ENCODE measurements around the gene ANKS3. TPM values are rescaled to one million over a fixed set of nuclear protein-coding genes. Genes with fewer than 3 reads are reported as not detected.

ANKS3 gene
- total RNA-seq, 4 donors from 2014 or later, result 6.7 to 16.6 (median 9.0) TPM

- Histone ChIP-seq H3K4me1 (no peaks in the 10 kb centered on the region), H3K27ac (no peak overlapping the region), H3K9me3 (no peaks in the 10 kb centered on the region), H3K4me3 (no peak overlapping the region), H3K36me3 (peaks cover 0 to 38% of the 10 kb centered on the region in 2 donors), H3K27me3 (no peaks in the 10 kb centered on the region)
- TF ChIP-seq POLR2A (IDR thresholded peaks at IDR 0.05), result no peak
- TF ChIP-seq CTCF (IDR thresholded peaks at IDR 0.05 in 4 of 5, conservative IDR thresholded peaks at IDR 0.05 in 1 of 5), result no peak
- intact Hi-C loops (cut with DNase I; ENCODE audit: low total_unique reads), result no loop called here
- in situ Hi-C loops (cut with MboI; ENCODE audit: low sequenced_read_pairs in 4 of 4), result no loop called here
- DNase-seq (no peak), ATAC-seq (no peak)
Observed at GRCh38 chr16:4718466-4718865, 15.6 kb downstream of the ANKS3 start.

- H3K9me3 ChIP-seq, result no peaks in the 10 kb centered on the region
- H3K4me3 ChIP-seq, result no peak overlapping the region
- intact Hi-C loops (cut with DNase I; ENCODE audit: low total_unique reads), result no loop called here
- no peak overlapping the region for H3K27ac ChIP-seq
- in situ Hi-C loops (cut with MboI; ENCODE audit: low sequenced_read_pairs in 4 of 4), result no loop called here
- no peak for ATAC-seq
- peaks cover 0 to 46% of the 10 kb centered on the region in 2 donors for H3K36me3 ChIP-seq
- DNase-seq, result no peak
- H3K27me3 ChIP-seq, result no peaks in the 10 kb centered on the region
- TF ChIP-seq CTCF (IDR thresholded peaks at IDR 0.05 in 4 of 5, conservative IDR thresholded peaks at IDR 0.05 in 1 of 5) (no peak), POLR2A (IDR thresholded peaks at IDR 0.05) (no peak)
- no peaks in the 10 kb centered on the region for H3K4me1 ChIP-seq
Observed at GRCh38 chr16:4714996-4715395, 19.1 kb downstream of the ANKS3 start.

GRCh38 chr16:4713663-4714501 is 20.2 kb downstream of the ANKS3 start:
- intact Hi-C loops (cut with DNase I; ENCODE audit: low total_unique reads), result no loop called here
- TF ChIP-seq CTCF (IDR thresholded peaks at IDR 0.05 in 4 of 5, conservative IDR thresholded peaks at IDR 0.05 in 1 of 5), result no peak
- TF ChIP-seq POLR2A (IDR thresholded peaks at IDR 0.05), result no peak
- Histone ChIP-seq H3K4me3 (no peak overlapping the region), H3K27me3 (no peaks in the 10 kb centered on the region), H3K9me3 (no peaks in the 10 kb centered on the region), H3K4me1 (no peaks in the 10 kb centered on the region), H3K36me3 (peaks cover 0 to 43% of the 10 kb centered on the region in 2 donors), H3K27ac (no peak overlapping the region)
- no peak for ATAC-seq
- no peak for DNase-seq
- in situ Hi-C loops (cut with MboI; ENCODE audit: low sequenced_read_pairs in 4 of 4), result no loop called here

- Histone ChIP-seq H3K27me3 (no peaks in the 10 kb centered on the region), H3K4me1 (no peaks in the 10 kb centered on the region), H3K4me3 (no peak overlapping the region), H3K9me3 (no peaks in the 10 kb centered on the region), H3K36me3 (peaks cover 0 to 38% of the 10 kb centered on the region in 2 donors), H3K27ac (no peak overlapping the region)
- no peak for DNase-seq
- intact Hi-C loops (cut with DNase I; ENCODE audit: low total_unique reads), result no loop called here
- TF ChIP-seq POLR2A (IDR thresholded peaks at IDR 0.05) (no peak), CTCF (IDR thresholded peaks at IDR 0.05 in 4 of 5, conservative IDR thresholded peaks at IDR 0.05 in 1 of 5) (no peak)
- ATAC-seq, result no peak
- in situ Hi-C loops (cut with MboI; ENCODE audit: low sequenced_read_pairs in 4 of 4), result no loop called here
Observed at GRCh38 chr16:4709481-4709880, 24.6 kb downstream of the ANKS3 start.

All from gastrocnemius medialis (tissue), 4 donors.